ACC112 (cell line): ENCODE results near the gene IFIT2.
"Not testable (repeated sequence)": the region's sequence is repeated elsewhere in the genome, so short reads cannot be mapped to it uniquely, and the experiment has no call there.

Experiments
- H2AFZ ChIP-seq: fragments of 200-600 bp; sonication (generic); one replicate; pipeline ENCODE4 v1.6.0; 2017; ENCODE audit warnings: antibody characterized with exemption, low read length; ENCODE audit not compliant: unreplicated experiment
- H3K27ac ChIP-seq: fragments of 200-600 bp; sonication (generic); 2 replicates; pipeline ENCODE4 v1.5.1; 2014; ENCODE audit warnings: low read depth, mild to moderate bottlenecking, antibody characterized with exemption, low read length, moderate library complexity
- H3K27me3 ChIP-seq: fragments of 200-600 bp; sonication (generic); 2 replicates; pipeline ENCODE4 v1.6.1; 2014; ENCODE audit warnings: mild to moderate bottlenecking, antibody characterized with exemption, low read length, moderate library complexity, mixed read lengths; ENCODE audit not compliant: insufficient read depth
- H3K36me3 ChIP-seq: fragments of 200-600 bp; sonication (generic); 2 replicates; pipeline ENCODE4 v1.6.1; 2016; ENCODE audit warnings: mild to moderate bottlenecking, antibody characterized with exemption, low read length, moderate library complexity, mixed read lengths; ENCODE audit not compliant: insufficient read depth
- H3K4me1 ChIP-seq: fragments of 200-600 bp; sonication (generic); one replicate; pipeline ENCODE4 v1.6.1; 2016; ENCODE audit warnings: low read length, mixed read lengths; ENCODE audit not compliant: insufficient read depth, unreplicated experiment, control insufficient read depth
- H3K4me3 ChIP-seq: fragments of 200-600 bp; sonication (generic); 2 replicates; pipeline ENCODE4 v1.5.1; 2014; ENCODE audit warnings: mild to moderate bottlenecking, low read depth, low read length
- H3K79me2 ChIP-seq: fragments of 200-600 bp; sonication (generic); one replicate; pipeline ENCODE4 v1.6.0; 2016; ENCODE audit warnings: low read length; ENCODE audit not compliant: control insufficient read depth, unreplicated experiment, insufficient read depth

The IFIT2 gene, protein sequence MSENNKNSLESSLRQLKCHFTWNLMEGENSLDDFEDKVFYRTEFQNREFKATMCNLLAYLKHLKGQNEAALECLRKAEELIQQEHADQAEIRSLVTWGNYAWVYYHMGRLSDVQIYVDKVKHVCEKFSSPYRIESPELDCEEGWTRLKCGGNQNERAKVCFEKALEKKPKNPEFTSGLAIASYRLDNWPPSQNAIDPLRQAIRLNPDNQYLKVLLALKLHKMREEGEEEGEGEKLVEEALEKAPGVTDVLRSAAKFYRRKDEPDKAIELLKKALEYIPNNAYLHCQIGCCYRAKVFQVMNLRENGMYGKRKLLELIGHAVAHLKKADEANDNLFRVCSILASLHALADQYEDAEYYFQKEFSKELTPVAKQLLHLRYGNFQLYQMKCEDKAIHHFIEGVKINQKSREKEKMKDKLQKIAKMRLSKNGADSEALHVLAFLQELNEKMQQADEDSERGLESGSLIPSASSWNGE

DNA sequence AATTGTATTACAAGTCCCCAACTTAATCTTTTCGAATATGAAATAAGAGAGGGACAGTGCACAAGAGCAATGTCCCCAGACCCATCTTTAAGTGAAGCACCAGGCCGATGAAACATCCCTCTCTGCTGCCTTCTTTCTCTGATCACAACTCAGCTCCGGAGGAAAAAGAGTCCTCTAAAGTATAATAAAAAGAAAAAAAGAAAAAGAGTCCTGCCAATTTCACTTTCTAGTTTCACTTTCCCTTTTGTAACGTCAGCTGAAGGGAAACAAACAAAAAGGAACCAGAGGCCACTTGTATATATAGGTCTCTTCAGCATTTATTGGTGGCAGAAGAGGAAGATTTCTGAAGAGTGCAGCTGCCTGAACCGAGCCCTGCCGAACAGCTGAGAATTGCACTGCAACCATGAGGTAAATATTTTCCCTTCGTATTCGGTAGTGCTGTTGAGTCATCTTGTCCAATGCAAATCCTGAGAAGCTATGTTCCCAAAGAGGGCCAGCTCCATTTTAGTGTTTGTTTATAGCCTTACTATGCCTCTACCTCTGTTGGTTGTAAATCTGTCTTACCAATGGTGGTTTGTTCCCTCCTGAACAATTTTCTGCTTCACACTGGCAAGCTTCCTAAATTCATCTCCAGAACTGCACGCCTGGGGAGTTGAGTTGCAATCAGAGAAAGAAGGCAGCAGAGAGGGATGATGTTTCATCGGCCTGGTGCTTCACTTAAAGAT is at the start of gene IFIT2:
Gene IFIT2, plus strand, starts transcription at position 326 of the 725 bp plus-strand sequence. Its CDS starts 78 bp downstream, at position 404.
- peaks cover 29% of the 10 kb centered on the region for H3K79me2 ChIP-seq
- peak within 1 kb of the TSS; percentile 89 for H3K27ac ChIP-seq
- peak within 1 kb of the TSS; percentile 87 for H2AFZ ChIP-seq
- peak within 1 kb of the TSS; percentile 85 for H3K4me3 ChIP-seq
- H3K36me3 ChIP-seq, result peaks cover 15% of the 10 kb centered on the region
- peaks cover 21% of the 10 kb centered on the region for H3K4me1 ChIP-seq
- H3K27me3 ChIP-seq, result no peaks in the 10 kb centered on the region

DNA sequence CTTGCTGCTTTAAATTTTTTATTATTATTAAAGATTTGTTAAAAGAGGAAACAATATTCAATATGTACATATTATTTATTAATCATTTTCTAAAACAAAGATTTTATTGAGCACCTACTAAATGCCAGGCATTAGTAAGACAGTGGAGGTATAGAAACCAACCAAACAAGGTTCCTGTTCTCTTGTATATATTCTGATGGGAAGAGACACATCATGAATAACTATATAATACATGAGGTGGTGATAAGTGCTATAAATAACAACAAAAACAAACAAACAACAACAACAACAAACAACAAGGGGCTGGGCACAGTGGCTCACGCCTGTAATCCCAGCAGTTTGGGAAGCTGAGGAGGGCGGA is 49.6 kb upstream of the IFIT2 start:
- peak overlapping the region; percentile 94 for H3K4me3 ChIP-seq
- H3K27ac ChIP-seq, result no peak overlapping the region
- H3K36me3 ChIP-seq, result no peaks in the 10 kb centered on the region
- H3K79me2 ChIP-seq, result peaks cover 23% of the 10 kb centered on the region
- H3K4me1 ChIP-seq, result peaks cover 10% of the 10 kb centered on the region
- no peak overlapping the region for H2AFZ ChIP-seq
- no peaks in the 10 kb centered on the region for H3K27me3 ChIP-seq

DNA sequence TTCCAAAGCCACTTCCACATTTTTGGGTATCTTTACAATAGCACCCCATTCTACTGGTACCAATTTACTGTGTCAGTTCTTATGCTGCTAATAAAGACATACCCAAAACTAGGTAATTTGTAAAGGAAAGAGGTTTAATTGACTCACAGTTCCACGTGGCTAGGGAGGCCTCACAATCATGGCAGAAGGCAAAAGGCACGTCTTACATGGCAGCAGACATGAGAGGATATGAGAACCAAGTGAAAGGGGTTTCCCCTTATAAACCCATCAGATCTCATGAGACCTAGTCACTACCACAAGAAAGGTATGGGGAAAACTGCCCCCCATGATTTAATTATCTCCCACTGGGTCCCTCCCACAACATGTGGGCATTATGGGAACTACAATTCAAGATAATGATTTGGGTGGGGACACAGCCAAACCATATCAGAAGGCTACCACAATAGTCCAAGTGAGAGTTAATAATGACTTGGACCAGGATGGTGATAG is 46.7 kb upstream of the IFIT2 start:
- not testable (repeated sequence) for H3K27me3 ChIP-seq, H3K4me3 ChIP-seq, H3K27ac ChIP-seq, H3K4me1 ChIP-seq, H3K36me3 ChIP-seq, H2AFZ ChIP-seq
- H3K79me2 ChIP-seq, result peaks cover 11% of the 10 kb centered on the region

DNA sequence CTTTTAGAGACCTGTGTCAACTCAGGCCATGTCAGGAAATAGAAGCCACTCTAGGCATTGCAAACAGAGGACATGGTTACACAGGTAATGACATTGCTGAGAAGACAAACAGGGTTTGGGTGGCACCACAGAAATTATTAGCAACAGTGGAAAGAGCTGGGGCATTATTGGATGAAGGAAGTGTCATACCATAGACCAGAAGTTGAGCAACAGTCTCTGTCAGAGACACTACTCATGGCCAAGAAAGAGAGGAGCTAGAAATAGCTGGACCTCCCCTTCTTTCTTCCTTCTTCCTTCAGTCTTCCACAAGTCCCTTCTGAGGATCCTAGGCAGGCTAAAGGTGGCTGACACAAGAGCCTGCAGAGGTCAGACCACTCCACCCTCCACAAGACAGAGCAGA is 46.1 kb upstream of the IFIT2 start:
- Histone ChIP-seq H3K4me3 (no peak overlapping the region), H3K4me1 (peaks cover 5% of the 10 kb centered on the region), H3K36me3 (no peaks in the 10 kb centered on the region), H3K27me3 (no peaks in the 10 kb centered on the region), H2AFZ (no peak overlapping the region), H3K27ac (no peak overlapping the region), H3K79me2 (peaks cover 4% of the 10 kb centered on the region)

DNA sequence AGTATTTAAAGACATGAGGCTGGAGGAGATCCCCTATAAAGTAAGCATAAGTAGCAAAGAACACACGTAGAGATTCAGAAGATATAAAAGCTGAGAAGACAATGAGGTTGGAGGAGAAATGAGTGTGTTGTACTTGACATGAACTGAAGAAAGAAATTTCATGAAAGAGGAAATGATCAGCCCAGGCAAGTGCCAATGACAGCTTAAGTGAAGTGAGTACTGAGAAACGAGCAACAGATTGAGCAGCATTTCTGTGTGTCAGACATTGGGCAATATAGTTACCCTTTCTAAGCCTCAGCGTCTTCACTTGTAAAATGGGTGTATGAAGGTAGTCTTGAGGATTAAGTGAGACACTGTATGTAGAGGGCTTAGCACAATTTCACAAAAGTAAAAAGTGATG is 45.5 kb upstream of the IFIT2 start:
- Histone ChIP-seq H3K36me3 (no peaks in the 10 kb centered on the region), H3K27ac (no peak overlapping the region), H3K4me3 (no peak overlapping the region), H2AFZ (no peak overlapping the region), H3K4me1 (peaks cover 9% of the 10 kb centered on the region), H3K79me2 (no peaks in the 10 kb centered on the region), H3K27me3 (no peaks in the 10 kb centered on the region)

DNA sequence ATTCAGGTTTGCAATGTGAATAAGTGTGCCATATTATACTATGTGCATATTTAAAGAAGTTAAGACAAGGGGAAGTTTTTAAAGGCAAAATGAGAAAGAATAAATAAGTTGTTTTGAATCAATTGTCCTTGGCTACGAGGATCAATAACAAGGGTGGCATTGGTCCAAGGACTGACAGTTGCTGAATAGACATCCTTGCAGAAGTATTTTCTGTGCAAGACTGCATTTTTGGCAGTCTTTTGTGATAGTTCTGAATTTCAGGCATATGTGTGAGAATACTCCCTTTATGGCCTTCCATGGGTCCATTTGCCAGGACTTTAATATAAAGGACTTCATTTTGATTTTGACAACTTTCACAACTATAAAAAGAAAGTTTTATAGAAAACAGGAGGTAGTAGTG is 44.9 kb upstream of the IFIT2 start:
- H3K4me1 ChIP-seq, result peaks cover 15% of the 10 kb centered on the region
- H3K79me2 ChIP-seq, result no peaks in the 10 kb centered on the region
- no peak overlapping the region for H2AFZ ChIP-seq

DNA sequence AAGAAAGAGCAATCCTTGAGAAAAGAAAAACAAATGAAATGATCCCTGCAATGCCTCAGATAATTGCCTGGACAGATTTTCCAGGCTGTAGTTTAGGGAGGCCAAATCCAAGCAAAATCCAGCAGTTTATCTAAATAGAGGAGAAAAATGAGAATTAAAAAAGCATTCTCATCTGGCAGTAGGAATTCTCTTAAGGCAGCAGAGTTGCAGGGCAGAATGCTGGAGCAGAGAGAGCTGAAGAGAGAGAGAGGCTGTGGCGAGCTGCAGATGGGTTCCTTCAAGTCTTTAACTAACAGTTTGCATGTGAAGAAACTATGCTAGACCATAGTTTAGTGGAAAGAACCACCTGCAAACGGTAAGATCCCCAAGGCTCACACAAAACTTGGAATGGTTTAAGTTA is 44.3 kb upstream of the IFIT2 start:
- Histone ChIP-seq H2AFZ (no peak overlapping the region), H3K27me3 (no peaks in the 10 kb centered on the region), H3K4me3 (no peak overlapping the region), H3K4me1 (peaks cover 21% of the 10 kb centered on the region), H3K36me3 (no peaks in the 10 kb centered on the region), H3K79me2 (no peaks in the 10 kb centered on the region), H3K27ac (no peak overlapping the region)

More for the DNA sequence above, 44.9 kb upstream of the IFIT2 start:
- Histone ChIP-seq H3K4me3 (no peak overlapping the region), H3K27ac (no peak overlapping the region), H3K36me3 (no peaks in the 10 kb centered on the region), H3K27me3 (no peaks in the 10 kb centered on the region)

DNA sequence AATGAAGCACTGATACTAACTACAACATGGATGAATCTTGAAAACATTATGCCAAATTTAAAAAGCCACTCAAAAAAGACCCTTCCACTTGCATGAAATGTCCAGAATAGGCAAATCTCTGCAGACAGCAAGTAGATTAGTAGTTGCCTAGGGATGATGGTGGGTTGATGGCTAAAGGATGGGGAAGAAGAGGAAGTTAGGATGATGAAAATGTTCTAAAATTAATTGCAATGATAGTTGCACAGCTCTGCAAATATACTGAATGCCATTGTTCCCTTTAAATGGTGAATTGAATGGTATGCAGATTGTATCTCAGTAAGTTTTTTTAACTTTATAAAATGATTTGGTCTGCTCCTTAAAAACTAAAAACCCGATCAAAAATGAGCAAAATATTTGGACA is 43.0 kb upstream of the IFIT2 start:
- Histone ChIP-seq H3K4me3 (no peak overlapping the region), H3K4me1 (peaks cover 29% of the 10 kb centered on the region), H2AFZ (no peak overlapping the region), H3K27me3 (no peaks in the 10 kb centered on the region), H3K27ac (no peak overlapping the region), H3K79me2 (no peaks in the 10 kb centered on the region), H3K36me3 (no peaks in the 10 kb centered on the region)

DNA sequence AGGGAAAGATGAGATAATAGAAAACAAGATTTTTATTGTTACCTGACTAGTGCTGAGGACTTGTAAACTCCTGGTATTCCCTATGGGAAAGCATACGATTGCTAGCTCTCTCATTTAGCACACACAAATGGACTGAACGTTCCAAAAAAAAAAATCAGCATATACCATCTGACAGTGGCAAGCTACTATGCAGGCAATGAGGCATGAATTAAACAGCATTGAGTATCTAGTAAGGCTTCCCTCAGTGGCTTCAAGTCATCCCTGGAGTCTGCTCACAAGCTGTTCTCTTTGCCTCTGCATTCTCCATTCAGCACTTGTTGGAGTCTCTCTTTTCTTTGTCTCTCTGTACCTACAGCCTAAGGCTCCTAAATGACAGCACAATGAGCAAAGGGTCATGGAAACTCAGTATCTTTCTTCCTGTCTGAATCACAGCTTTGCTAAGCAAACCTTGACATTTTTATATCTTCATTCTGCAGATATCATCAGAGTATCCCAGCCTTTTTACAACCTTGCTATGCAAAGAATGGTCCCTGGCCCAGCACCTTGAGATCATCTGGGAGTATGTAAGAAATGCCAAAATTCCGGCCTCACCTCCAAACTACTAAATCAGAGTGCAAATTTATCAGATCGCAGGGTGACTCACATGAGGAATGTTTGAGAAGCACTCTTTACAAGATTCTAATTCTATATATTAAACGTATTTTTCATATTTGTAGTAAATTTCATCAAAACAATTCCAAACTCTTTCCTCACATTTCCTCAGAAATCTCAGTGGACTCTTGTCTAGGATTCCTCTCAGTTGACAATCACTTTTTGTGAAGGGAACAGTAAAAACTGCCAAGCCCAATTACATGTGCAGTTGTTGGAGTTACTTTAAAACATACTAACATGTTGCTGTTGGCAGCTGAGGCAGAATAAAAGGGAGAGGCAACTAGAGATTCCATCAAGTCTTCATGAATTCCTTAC is 39.5 kb upstream of the IFIT2 start:
- peak overlapping the region; percentile 54 for H3K27ac ChIP-seq
- H3K79me2 ChIP-seq, result no peaks in the 10 kb centered on the region
- peak overlapping the region; percentile 2; the same call in 1 of the 2 replicates for H3K4me3 ChIP-seq
- no peaks in the 10 kb centered on the region for H3K36me3 ChIP-seq
- peak overlapping the region; percentile 47 for H2AFZ ChIP-seq
- H3K27me3 ChIP-seq, result no peaks in the 10 kb centered on the region
- peaks cover 29% of the 10 kb centered on the region for H3K4me1 ChIP-seq

DNA sequence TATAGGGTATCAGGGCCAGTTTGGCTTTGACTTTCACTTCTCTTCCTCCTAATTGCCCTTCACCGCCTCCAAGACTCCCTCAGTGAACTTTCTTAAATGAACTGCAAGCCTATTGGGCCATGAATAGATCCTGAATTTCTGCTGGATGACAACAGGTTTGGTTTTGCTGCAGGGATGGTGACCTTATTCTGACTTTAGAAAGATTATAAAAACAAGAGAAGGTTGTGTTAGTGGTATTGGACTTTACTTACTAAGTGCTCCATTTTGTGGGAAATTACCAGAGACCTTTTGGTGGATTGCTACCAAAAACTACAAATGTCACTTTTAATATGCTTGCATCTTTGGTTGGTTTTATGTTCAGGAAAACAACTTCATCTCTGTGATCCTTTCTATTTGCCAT is 38.8 kb upstream of the IFIT2 start:
- Histone ChIP-seq H3K4me1 (peaks cover 29% of the 10 kb centered on the region), H3K27ac (peak overlapping the region; percentile 54), H3K36me3 (no peaks in the 10 kb centered on the region), H3K79me2 (no peaks in the 10 kb centered on the region), H2AFZ (peak overlapping the region; percentile 47), H3K27me3 (no peaks in the 10 kb centered on the region), H3K4me3 (peak overlapping the region; percentile 2; the same call in 1 of the 2 replicates)
